Measurements from ENCODE around the gene CSF2RB. TPM values are rescaled to one million over a fixed set of nuclear protein-coding genes. Genes with fewer than 3 reads are reported as not detected.

CSF2RB gene
- total RNA-seq, 2 donors from 2014 or later: not detected

GRCh38 chr22:36936362-36937116 is 23.1 kb downstream of the CSF2RB start:
- H3K27ac Mint-ChIP-seq: no peak overlapping the region
- Histone ChIP-seq H3K9ac (ENCODE audit: extremely low read depth, low read length, poor library complexity, severe bottlenecking) (no peak overlapping the region), H3K4me3 (ENCODE audit: low read length) (no peak overlapping the region), H3K9me3 (ENCODE audit: control insufficient read depth, low read length) (no peaks in the 10 kb centered on the region), H3K27ac (ENCODE audit: low read depth, low read length) (no peak overlapping the region), H3K4me1 (ENCODE audit: control insufficient read depth, insufficient read depth, low read length) (no peaks in the 10 kb centered on the region), H3K36me3 (ENCODE audit: control insufficient read depth, insufficient read depth, low read length) (no peaks in the 10 kb centered on the region), H3K27me3 (ENCODE audit: control insufficient read depth, insufficient read depth, low read length, poor library complexity, severe bottlenecking) (no peaks in the 10 kb centered on the region)
- no peaks in the 10 kb centered on the region for H3K36me3 Mint-ChIP-seq (ENCODE audit: low read depth)
- TF ChIP-seq, protein P1, sequence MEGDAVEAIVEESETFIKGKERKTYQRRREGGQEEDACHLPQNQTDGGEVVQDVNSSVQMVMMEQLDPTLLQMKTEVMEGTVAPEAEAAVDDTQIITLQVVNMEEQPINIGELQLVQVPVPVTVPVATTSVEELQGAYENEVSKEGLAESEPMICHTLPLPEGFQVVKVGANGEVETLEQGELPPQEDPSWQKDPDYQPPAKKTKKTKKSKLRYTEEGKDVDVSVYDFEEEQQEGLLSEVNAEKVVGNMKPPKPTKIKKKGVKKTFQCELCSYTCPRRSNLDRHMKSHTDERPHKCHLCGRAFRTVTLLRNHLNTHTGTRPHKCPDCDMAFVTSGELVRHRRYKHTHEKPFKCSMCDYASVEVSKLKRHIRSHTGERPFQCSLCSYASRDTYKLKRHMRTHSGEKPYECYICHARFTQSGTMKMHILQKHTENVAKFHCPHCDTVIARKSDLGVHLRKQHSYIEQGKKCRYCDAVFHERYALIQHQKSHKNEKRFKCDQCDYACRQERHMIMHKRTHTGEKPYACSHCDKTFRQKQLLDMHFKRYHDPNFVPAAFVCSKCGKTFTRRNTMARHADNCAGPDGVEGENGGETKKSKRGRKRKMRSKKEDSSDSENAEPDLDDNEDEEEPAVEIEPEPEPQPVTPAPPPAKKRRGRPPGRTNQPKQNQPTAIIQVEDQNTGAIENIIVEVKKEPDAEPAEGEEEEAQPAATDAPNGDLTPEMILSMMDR (conservative IDR thresholded peaks at IDR 0.05): no peak
- H3K9me3 Mint-ChIP-seq: no peaks in the 10 kb centered on the region
- 91 to 94% methylated on average over 7 to 20 of the region's 20 CpGs for WGBS, 2 experiments (ENCODE audit: insufficient coverage in 1 of 2, insufficient read length in 1 of 2)
- no peaks in the 10 kb centered on the region for H3K27me3 Mint-ChIP-seq (ENCODE audit: insufficient read depth)
- H3K4me1 Mint-ChIP-seq: no peaks in the 10 kb centered on the region
- H3K4me3 Mint-ChIP-seq: no peak overlapping the region
- no peak for DNase-seq

- H3K27me3 Mint-ChIP-seq (ENCODE audit: insufficient read depth): no peaks in the 10 kb centered on the region
- no peaks in the 10 kb centered on the region for H3K9me3 ChIP-seq (ENCODE audit: control insufficient read depth, low read length)
- H3K36me3 Mint-ChIP-seq (ENCODE audit: low read depth): no peaks in the 10 kb centered on the region
- no peak overlapping the region for H3K27ac ChIP-seq (ENCODE audit: low read depth, low read length)
- H3K9me3 Mint-ChIP-seq: no peaks in the 10 kb centered on the region
- H3K27ac Mint-ChIP-seq: no peak overlapping the region
- H3K4me1 ChIP-seq (ENCODE audit: control insufficient read depth, insufficient read depth, low read length): no peaks in the 10 kb centered on the region
- no peak for DNase-seq
- H3K9ac ChIP-seq (ENCODE audit: extremely low read depth, low read length, poor library complexity, severe bottlenecking): no peak overlapping the region
- 89 to 98% methylated on average over 7 to 14 of the region's 14 CpGs for WGBS, 2 experiments (ENCODE audit: insufficient coverage in 1 of 2, insufficient read length in 1 of 2)
- H3K36me3 ChIP-seq (ENCODE audit: control insufficient read depth, insufficient read depth, low read length): no peaks in the 10 kb centered on the region
- H3K27me3 ChIP-seq (ENCODE audit: control insufficient read depth, insufficient read depth, low read length, poor library complexity, severe bottlenecking): no peaks in the 10 kb centered on the region
- TF ChIP-seq, protein P1 (conservative IDR thresholded peaks at IDR 0.05): no peak
- H3K4me3 Mint-ChIP-seq: no peak overlapping the region
- no peaks in the 10 kb centered on the region for H3K4me1 Mint-ChIP-seq
- no peak overlapping the region for H3K4me3 ChIP-seq (ENCODE audit: low read length)
Observed at GRCh38 chr22:36937319-36938027, 24.0 kb downstream of the CSF2RB start.

DNA sequence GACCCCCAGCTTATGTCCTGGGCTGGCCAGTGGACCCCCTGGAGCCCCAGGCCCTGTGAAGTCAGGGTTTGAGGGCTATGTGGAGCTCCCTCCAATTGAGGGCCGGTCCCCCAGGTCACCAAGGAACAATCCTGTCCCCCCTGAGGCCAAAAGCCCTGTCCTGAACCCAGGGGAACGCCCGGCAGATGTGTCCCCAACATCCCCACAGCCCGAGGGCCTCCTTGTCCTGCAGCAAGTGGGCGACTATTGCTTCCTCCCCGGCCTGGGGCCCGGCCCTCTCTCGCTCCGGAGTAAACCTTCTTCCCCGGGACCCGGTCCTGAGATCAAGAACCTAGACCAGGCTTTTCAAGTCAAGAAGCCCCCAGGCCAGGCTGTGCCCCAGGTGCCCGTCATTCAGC is 24.6 kb downstream of the CSF2RB start:
- no peaks in the 10 kb centered on the region for H3K27me3 Mint-ChIP-seq (ENCODE audit: insufficient read depth)
- Histone ChIP-seq H3K4me3 (ENCODE audit: low read length) (no peak overlapping the region), H3K9me3 (ENCODE audit: control insufficient read depth, low read length) (no peaks in the 10 kb centered on the region), H3K9ac (ENCODE audit: extremely low read depth, low read length, poor library complexity, severe bottlenecking) (no peak overlapping the region), H3K4me1 (ENCODE audit: control insufficient read depth, insufficient read depth, low read length) (no peaks in the 10 kb centered on the region), H3K27ac (ENCODE audit: low read depth, low read length) (no peak overlapping the region), H3K27me3 (ENCODE audit: control insufficient read depth, insufficient read depth, low read length, poor library complexity, severe bottlenecking) (no peaks in the 10 kb centered on the region), H3K36me3 (ENCODE audit: control insufficient read depth, insufficient read depth, low read length) (no peaks in the 10 kb centered on the region)
- no peaks in the 10 kb centered on the region for H3K36me3 Mint-ChIP-seq (ENCODE audit: low read depth)
- TF ChIP-seq, protein P1 (conservative IDR thresholded peaks at IDR 0.05): no peak
- 89 to 96% methylated on average over 8 to 12 of the region's 12 CpGs for WGBS, 2 experiments (ENCODE audit: insufficient coverage in 1 of 2, insufficient read length in 1 of 2)
- no peaks in the 10 kb centered on the region for H3K9me3 Mint-ChIP-seq
- H3K27ac Mint-ChIP-seq: no peak overlapping the region
- H3K4me1 Mint-ChIP-seq: no peaks in the 10 kb centered on the region
- H3K4me3 Mint-ChIP-seq: no peak overlapping the region
- DNase-seq: peak; percentile 42
